Measurements from ENCODE around the gene CACNA2D3. TPM values are rescaled to one million over a fixed set of nuclear protein-coding genes. Genes with fewer than 3 reads are reported as not detected.

CACNA2D3 gene
- total and polyA plus RNA-seq, 4 donors, result 0.38 to 2.5 (median 1.1) TPM

DNA sequence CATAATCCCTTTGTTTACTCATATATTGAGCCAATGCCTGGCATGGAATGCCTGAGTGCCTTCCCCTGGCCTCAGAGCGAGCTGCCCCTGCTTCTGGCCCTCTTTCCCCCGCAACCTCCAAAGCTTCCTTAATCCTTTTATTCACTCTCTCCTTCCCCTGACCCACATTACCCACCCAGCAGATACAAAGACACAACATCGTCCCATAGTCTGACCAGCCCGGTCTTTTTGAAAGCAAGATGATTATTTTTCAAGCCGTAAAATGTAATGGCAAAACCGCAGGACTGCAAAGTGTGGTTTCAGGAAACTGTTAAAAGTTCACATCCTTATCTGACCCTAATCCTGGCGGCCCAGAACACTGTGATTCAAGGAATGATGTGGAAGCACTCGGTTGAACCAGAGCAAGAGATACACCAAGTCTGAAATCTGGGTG lies 883.9 kb downstream of the CACNA2D3 start:
- Histone ChIP-seq H3K36me3 (ENCODE audit: control insufficient read depth in 4 of 4, insufficient read depth in 4 of 4, low read length in 4 of 4) (no peaks in the 10 kb centered on the region), H3K9me3 (ENCODE audit: control insufficient read depth in 4 of 4, insufficient read depth in 3 of 4, low read length in 3 of 4) (no peaks in the 10 kb centered on the region), H3K4me1 (ENCODE audit: control insufficient read depth in 5 of 5, insufficient read depth in 5 of 5, low read length in 5 of 5) (peaks cover 0 to 5% (median 0%) of the 10 kb centered on the region in 5 donors), H3K9ac (ENCODE audit: insufficient read depth in 1 of 2, low read length in 2 of 2) (no peak overlapping the region), H3K4me3 (no peak overlapping the region), H3K27me3 (ENCODE audit: control insufficient read depth in 3 of 3, insufficient read depth in 3 of 3, low read length in 2 of 3) (no peaks in the 10 kb centered on the region), H3K27ac (ENCODE audit: low read depth in 1 of 2, low read length in 1 of 2) (no peak overlapping the region)
- DNase-seq, result no peak
- ATAC-seq (ENCODE audit: insufficient read depth, low FRiP score), result no peak
- WGBS, 2 donors, result 37 to 51% methylated on average over 8 of the region's 8 CpGs
- TF ChIP-seq, protein P1, sequence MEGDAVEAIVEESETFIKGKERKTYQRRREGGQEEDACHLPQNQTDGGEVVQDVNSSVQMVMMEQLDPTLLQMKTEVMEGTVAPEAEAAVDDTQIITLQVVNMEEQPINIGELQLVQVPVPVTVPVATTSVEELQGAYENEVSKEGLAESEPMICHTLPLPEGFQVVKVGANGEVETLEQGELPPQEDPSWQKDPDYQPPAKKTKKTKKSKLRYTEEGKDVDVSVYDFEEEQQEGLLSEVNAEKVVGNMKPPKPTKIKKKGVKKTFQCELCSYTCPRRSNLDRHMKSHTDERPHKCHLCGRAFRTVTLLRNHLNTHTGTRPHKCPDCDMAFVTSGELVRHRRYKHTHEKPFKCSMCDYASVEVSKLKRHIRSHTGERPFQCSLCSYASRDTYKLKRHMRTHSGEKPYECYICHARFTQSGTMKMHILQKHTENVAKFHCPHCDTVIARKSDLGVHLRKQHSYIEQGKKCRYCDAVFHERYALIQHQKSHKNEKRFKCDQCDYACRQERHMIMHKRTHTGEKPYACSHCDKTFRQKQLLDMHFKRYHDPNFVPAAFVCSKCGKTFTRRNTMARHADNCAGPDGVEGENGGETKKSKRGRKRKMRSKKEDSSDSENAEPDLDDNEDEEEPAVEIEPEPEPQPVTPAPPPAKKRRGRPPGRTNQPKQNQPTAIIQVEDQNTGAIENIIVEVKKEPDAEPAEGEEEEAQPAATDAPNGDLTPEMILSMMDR (IDR thresholded peaks at IDR 0.05; ENCODE audit: control extremely low read depth, extremely low read depth), result no peak

DNA sequence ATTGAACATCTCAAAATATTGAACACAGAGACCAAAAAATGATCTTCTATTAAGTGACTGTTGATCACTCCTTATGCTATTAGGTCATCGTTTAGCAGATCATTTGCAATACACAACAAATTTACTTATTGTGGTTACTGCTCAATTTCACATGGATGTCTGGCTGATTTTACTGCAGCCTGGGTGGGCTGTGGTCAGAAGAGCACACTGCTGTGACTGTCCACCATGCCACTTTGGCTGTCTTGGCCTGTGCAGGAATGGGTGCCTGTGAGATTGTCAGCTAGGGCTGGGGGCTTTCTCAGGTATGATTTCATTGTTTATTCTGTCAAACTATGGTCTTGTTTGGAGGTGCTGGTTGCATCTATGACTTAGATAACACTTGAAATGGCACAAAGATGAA lies 885.6 kb downstream of the CACNA2D3 start:
- 79 to 92% methylated on average over 1 of the region's 1 CpG for WGBS, 2 donors
- H3K4me3 ChIP-seq, result no peak overlapping the region
- no peak overlapping the region for H3K9ac ChIP-seq (ENCODE audit: insufficient read depth in 1 of 2, low read length in 2 of 2)
- TF ChIP-seq, protein P1 (IDR thresholded peaks at IDR 0.05; ENCODE audit: control extremely low read depth, extremely low read depth), result no peak
- H3K36me3 ChIP-seq (ENCODE audit: control insufficient read depth in 4 of 4, insufficient read depth in 4 of 4, low read length in 4 of 4), result no peaks in the 10 kb centered on the region
- ATAC-seq (ENCODE audit: insufficient read depth, low FRiP score) (no peak), DNase-seq (no peak)
- H3K9me3 ChIP-seq (ENCODE audit: control insufficient read depth in 4 of 4, insufficient read depth in 3 of 4, low read length in 3 of 4), result no peaks in the 10 kb centered on the region
- no peaks in the 10 kb centered on the region for H3K27me3 ChIP-seq (ENCODE audit: control insufficient read depth in 3 of 3, insufficient read depth in 3 of 3, low read length in 2 of 3)
- H3K27ac ChIP-seq (ENCODE audit: low read depth in 1 of 2, low read length in 1 of 2), result no peak overlapping the region
- H3K4me1 ChIP-seq (ENCODE audit: control insufficient read depth in 5 of 5, insufficient read depth in 5 of 5, low read length in 5 of 5), result peaks cover 0 to 5% (median 0%) of the 10 kb centered on the region in 5 donors

DNA sequence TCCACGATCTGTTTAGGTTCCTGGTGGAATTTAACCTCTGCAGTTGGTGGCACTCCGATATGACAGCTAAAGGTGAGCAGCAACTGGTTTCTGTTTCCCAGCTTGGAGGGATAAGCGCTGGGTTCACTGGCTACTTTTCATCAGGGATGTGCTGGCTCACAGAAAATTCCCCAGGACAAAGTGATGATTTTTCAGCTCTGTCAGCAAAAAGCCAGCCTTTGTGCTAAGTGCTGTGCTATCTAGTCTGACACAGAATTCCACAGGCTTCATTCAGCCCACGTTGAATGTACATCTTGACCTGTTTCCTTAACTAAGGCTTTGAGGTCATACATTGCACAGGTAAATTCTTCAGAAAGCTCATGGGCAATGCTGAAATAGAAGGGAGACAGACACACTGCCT lies 887.0 kb downstream of the CACNA2D3 start:
- 75 to 84% methylated on average over 4 of the region's 4 CpGs for WGBS, 2 donors

More for the DNA sequence above, 887.0 kb downstream of the CACNA2D3 start:
- Histone ChIP-seq H3K4me1 (ENCODE audit: control insufficient read depth in 5 of 5, insufficient read depth in 5 of 5, low read length in 5 of 5) (peaks cover 0 to 8% (median 0%) of the 10 kb centered on the region in 5 donors), H3K27me3 (ENCODE audit: control insufficient read depth in 3 of 3, insufficient read depth in 3 of 3, low read length in 2 of 3) (no peaks in the 10 kb centered on the region), H3K9ac (ENCODE audit: insufficient read depth in 1 of 2, low read length in 2 of 2) (no peak overlapping the region), H3K9me3 (ENCODE audit: control insufficient read depth in 4 of 4, insufficient read depth in 3 of 4, low read length in 3 of 4) (no peaks in the 10 kb centered on the region), H3K27ac (ENCODE audit: low read depth in 1 of 2, low read length in 1 of 2) (no peak overlapping the region), H3K4me3 (no peak overlapping the region), H3K36me3 (ENCODE audit: control insufficient read depth in 4 of 4, insufficient read depth in 4 of 4, low read length in 4 of 4) (no peaks in the 10 kb centered on the region)
- TF ChIP-seq, protein P1 (IDR thresholded peaks at IDR 0.05; ENCODE audit: control extremely low read depth, extremely low read depth), result no peak
- ATAC-seq (ENCODE audit: insufficient read depth, low FRiP score) (no peak), DNase-seq (no peak)
